Ascending aorta (tissue), 2 donors: Measurements from ENCODE around the gene CHCHD3. TPM values are rescaled to one million over a fixed set of nuclear protein-coding genes. Genes with fewer than 3 reads are reported as not detected.

Experiments
- DNase-seq, 2 donors: peaks; one replicate each; pipeline ENCODE4 v3.0.0-alpha.2; 2019; ENCODE audit warnings: low spot score in 2 of 2
- H3K27ac ChIP-seq, 2 donors: fragments of 200-600 bp; sonication (generic); one replicate each; pipeline ENCODE4 v1.5.1; 2016 to 2017; ENCODE audit warnings: mild to moderate bottlenecking in 1 of 2
- H3K27me3 ChIP-seq: fragments of 200-600 bp; sonication (generic); one replicate; pipeline ENCODE4 v1.5.1; 2017
- H3K36me3 ChIP-seq, 2 donors: fragments of 200-600 bp; sonication (generic); one replicate each; pipeline ENCODE4 v1.5.1; 2016
- H3K4me1 ChIP-seq, 2 donors: fragments of 200-600 bp; sonication (generic); one replicate each; pipeline ENCODE4 v1.5.1; 2016 to 2017; ENCODE audit warnings: mild to moderate bottlenecking in 1 of 2
- H3K4me3 ChIP-seq, 2 donors: fragments of 200-600 bp; sonication (generic); one replicate each; pipeline ENCODE4 v1.5.1; 2016 to 2017; ENCODE audit warnings: mild to moderate bottlenecking in 1 of 2
- H3K9me3 ChIP-seq, 2 donors: fragments of 200-600 bp; sonication (generic); one replicate each; pipeline ENCODE4 v1.5.1; 2016
- CTCF ChIP-seq, 3 experiments: fragments of 200-600 bp in 2 of 3; fragments of 450-650 bp in 1 of 3; sonication (generic) in 2 of 3; IDR thresholded peaks; one replicate each; pipeline ENCODE4 v1.5.1; 2016 to 2019; ENCODE audit warnings: antibody characterized with exemption in 3 of 3, mild to moderate bottlenecking in 1 of 3, moderate library complexity in 1 of 3
- intact Hi-C: fragments of 100-400 bp; cut with DNase I; formaldehyde crosslinking; loops from one replicate; pipeline ENCODE4 v1.15.1; 2023
- total RNA-seq: library from RNA; depleted of rRNA; stranded (reverse); fragments of >200 nt; gene quantifications from one replicate; pipeline ENCODE4 v1.1.0, GENCODE V29; 2016

Gene CHCHD3
- total RNA-seq, 1 donor from 2014 or later = 26.2 TPM

- H3K27ac ChIP-seq = no peak overlapping the region
- no peaks in the 10 kb centered on the region for H3K4me1 ChIP-seq
- H3K27me3 ChIP-seq = no peaks in the 10 kb centered on the region
- no peak overlapping the region for H3K4me3 ChIP-seq
- H3K36me3 ChIP-seq = no peaks in the 10 kb centered on the region
- H3K9me3 ChIP-seq = no peaks in the 10 kb centered on the region
- intact Hi-C loops = no loop called here
- no peak for DNase-seq
- TF ChIP-seq CTCF (IDR thresholded peaks at IDR 0.05) = no peak
These were observed 30.4 kb upstream of the CHCHD3 start for GRCh38 chr7:133112335-133112734.

- Histone ChIP-seq H3K27me3 (no peaks in the 10 kb centered on the region), H3K4me3 (no peak overlapping the region), H3K27ac (no peak overlapping the region), H3K4me1 (no peaks in the 10 kb centered on the region), H3K36me3 (no peaks in the 10 kb centered on the region), H3K9me3 (no peaks in the 10 kb centered on the region)
- TF ChIP-seq CTCF (IDR thresholded peaks at IDR 0.05) = no peak
- intact Hi-C loops = no loop called here
- DNase-seq = no peak
These were observed 28.4 kb upstream of the CHCHD3 start for GRCh38 chr7:133110312-133110711.

- Histone ChIP-seq H3K4me1 (no peaks in the 10 kb centered on the region), H3K27ac (no peak overlapping the region), H3K36me3 (no peaks in the 10 kb centered on the region), H3K27me3 (no peaks in the 10 kb centered on the region), H3K9me3 (no peaks in the 10 kb centered on the region), H3K4me3 (no peak overlapping the region)
- TF ChIP-seq CTCF (IDR thresholded peaks at IDR 0.05) = no peak
- DNase-seq = no peak
- intact Hi-C loops = no loop called here
These were observed 27.9 kb upstream of the CHCHD3 start for GRCh38 chr7:133109816-133110215.

- Histone ChIP-seq H3K36me3 (no peaks in the 10 kb centered on the region), H3K4me1 (no peaks in the 10 kb centered on the region), H3K27ac (no peak overlapping the region), H3K27me3 (no peaks in the 10 kb centered on the region), H3K4me3 (no peak overlapping the region), H3K9me3 (no peaks in the 10 kb centered on the region)
- no peak for DNase-seq
- intact Hi-C loops = no loop called here
- no peak for TF ChIP-seq CTCF (IDR thresholded peaks at IDR 0.05)
These were observed 26.1 kb upstream of the CHCHD3 start for GRCh38 chr7:133108023-133108422.

GRCh38 chr7:133102276-133103060 is 20.6 kb upstream of the CHCHD3 start:
- TF ChIP-seq CTCF (IDR thresholded peaks at IDR 0.05) = no peak
- no peaks in the 10 kb centered on the region for H3K27me3 ChIP-seq
- H3K27ac ChIP-seq = no peak overlapping the region
- no peak for DNase-seq
- no peaks in the 10 kb centered on the region for H3K36me3 ChIP-seq
- no peaks in the 10 kb centered on the region for H3K9me3 ChIP-seq
- H3K4me1 ChIP-seq = no peaks in the 10 kb centered on the region
- intact Hi-C loops = no loop called here
- no peak overlapping the region for H3K4me3 ChIP-seq
